Astrocyte of the spinal cord (primary cell): ENCODE data around the gene BPHL.
"Not testable (repeated sequence)": the region's sequence is repeated elsewhere in the genome, so short reads cannot be mapped to it uniquely, and the experiment has no call there.

Source experiments
- DNase-seq: peaks from one replicate; pipeline ENCODE4 v3.0.0; 2011; ENCODE audit warnings: low read depth, low spot score
- H3K4me3 ChIP-seq: 2 replicates; pipeline ENCODE4 v1.5.1; 2011; ENCODE audit warnings: low read depth, mild to moderate bottlenecking, low read length, moderate library complexity
- in situ Hi-C: cut with HindIII; loops from 2 replicates; pipeline ENCODE4 v1.10.0; 2017; ENCODE audit warnings: low sequenced_read_pairs
- TF ChIP-seq, protein P1 (sequence below): IDR thresholded peaks from 2 replicates; pipeline ENCODE4 v1.5.1; 2012; ENCODE audit warnings: low read depth, mild to moderate bottlenecking, low read length, inconsistent platforms

BPHL gene

DNA sequence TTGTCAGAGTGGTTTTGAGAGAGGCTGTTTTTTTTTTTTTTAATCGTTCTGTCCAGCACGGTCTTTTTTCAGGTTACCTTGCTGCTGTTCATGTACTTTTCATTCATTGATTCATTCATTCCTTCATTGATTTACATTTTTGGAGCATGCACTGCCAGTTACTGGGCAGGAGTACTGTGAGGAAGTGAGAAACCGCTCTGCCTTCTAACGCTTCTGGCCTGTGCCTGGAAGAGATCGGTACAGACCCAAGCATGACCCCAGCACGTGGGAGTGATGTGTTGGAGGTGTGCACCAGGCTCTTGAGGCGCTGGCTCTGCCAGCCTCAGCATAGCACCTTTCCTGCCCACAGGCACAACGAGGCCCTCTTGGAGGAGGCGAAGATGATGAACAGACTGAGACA is 41.1 kb upstream of the BPHL start:
- in situ Hi-C loops = no loop called here
- TF ChIP-seq, protein P1, sequence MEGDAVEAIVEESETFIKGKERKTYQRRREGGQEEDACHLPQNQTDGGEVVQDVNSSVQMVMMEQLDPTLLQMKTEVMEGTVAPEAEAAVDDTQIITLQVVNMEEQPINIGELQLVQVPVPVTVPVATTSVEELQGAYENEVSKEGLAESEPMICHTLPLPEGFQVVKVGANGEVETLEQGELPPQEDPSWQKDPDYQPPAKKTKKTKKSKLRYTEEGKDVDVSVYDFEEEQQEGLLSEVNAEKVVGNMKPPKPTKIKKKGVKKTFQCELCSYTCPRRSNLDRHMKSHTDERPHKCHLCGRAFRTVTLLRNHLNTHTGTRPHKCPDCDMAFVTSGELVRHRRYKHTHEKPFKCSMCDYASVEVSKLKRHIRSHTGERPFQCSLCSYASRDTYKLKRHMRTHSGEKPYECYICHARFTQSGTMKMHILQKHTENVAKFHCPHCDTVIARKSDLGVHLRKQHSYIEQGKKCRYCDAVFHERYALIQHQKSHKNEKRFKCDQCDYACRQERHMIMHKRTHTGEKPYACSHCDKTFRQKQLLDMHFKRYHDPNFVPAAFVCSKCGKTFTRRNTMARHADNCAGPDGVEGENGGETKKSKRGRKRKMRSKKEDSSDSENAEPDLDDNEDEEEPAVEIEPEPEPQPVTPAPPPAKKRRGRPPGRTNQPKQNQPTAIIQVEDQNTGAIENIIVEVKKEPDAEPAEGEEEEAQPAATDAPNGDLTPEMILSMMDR = no peak
- H3K4me3 ChIP-seq = no peak overlapping the region
- DNase-seq = no peak

- in situ Hi-C loops, H3K4me3 ChIP-seq, DNase-seq: not testable (repeated sequence)
These were observed 39.6 kb upstream of the BPHL start for GRCh38 chr6:3078952-3079351.

GRCh38 chr6:3079682-3080081 is 38.8 kb upstream of the BPHL start:
- in situ Hi-C loops = no loop called here
- no peak overlapping the region for H3K4me3 ChIP-seq
- TF ChIP-seq, protein P1 = no peak
- no peak for DNase-seq

GRCh38 chr6:3081960-3082359 is 36.6 kb upstream of the BPHL start:
- DNase-seq = no peak
- in situ Hi-C loops = no loop called here
- H3K4me3 ChIP-seq = no peak overlapping the region
- TF ChIP-seq, protein P1 = no peak

- no peak overlapping the region for H3K4me3 ChIP-seq
- TF ChIP-seq, protein P1 = no peak
- no peak for DNase-seq
- in situ Hi-C loops = no loop called here
These were observed 33.4 kb upstream of the BPHL start for GRCh38 chr6:3085074-3085473.

DNA sequence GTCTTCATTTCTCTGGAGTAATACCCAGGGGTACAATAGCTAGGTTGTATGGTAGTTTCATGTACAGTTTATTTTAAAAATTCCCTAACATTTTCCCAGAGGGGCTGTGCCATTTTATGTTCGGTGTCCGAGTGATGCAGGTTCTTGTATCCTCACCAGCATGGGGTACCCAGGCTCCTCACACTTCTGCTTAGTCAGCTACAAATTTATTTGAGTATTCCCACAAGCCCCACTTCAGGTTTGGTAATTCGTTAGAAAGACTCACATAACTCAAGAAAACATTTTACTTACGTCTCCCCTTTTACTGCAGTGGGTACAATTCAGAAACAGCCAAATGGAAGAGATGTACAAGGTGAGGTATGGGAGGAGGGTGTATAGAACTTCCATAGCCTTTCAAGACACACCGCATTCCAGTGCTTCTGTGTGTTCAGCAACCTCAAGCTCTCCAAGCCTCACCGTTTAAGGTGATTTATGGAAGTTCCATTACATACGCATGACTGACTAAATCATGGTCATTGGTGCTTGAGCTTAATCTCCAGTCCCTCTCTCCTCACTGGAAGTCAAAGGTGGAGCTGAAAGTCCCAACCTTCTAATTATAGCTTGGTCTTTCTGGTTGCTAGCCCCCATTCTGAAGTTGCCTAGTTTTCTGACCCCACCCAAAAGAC is 32.1 kb upstream of the BPHL start:
- TF ChIP-seq, protein P1 = no peak
- DNase-seq = no peak
- H3K4me3 ChIP-seq = no peak overlapping the region
- in situ Hi-C loops = no loop called here

DNA sequence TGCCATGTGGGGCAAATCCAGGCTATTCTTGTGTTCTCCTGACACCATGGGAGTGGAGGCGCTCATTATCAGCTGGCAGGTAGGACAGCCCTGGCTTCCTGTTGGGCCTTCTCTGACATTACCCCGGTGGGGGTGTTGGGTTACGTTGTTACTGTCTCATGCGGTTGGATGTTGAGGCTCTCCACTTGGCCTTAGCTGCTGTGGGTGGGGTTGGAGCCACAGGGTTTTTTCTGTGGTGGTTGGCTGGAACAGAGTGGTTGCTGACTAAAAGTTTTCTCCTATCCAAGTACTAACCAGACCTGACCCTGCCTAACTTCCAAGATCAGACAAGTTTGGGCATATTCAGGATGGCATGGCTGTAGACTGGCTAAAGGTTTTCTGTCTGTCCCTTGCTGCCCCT is 30.1 kb upstream of the BPHL start:
- TF ChIP-seq, protein P1 = no peak
- DNase-seq = peak; percentile 49
- no peak overlapping the region for H3K4me3 ChIP-seq
- in situ Hi-C loops = no loop called here
